HEK293 (cell line): ENCODE data around the gene RTL5.

Source experiments
- TF ChIP-seq, protein P1 (sequence below): fragments of 450-650 bp; formaldehyde crosslinking; IDR thresholded peaks from 2 replicates; pipeline ENCODE4 v1.5.1; 2016; ENCODE audit warnings: missing biosample characterization, missing genetic modification characterization
- TF ChIP-seq, protein P2 (sequence below): fragments of 450-650 bp; formaldehyde crosslinking; IDR thresholded peaks from 2 replicates; pipeline ENCODE4 v1.5.1; 2016; ENCODE audit warnings: missing biosample characterization, missing genetic modification characterization, low read depth

DNA sequence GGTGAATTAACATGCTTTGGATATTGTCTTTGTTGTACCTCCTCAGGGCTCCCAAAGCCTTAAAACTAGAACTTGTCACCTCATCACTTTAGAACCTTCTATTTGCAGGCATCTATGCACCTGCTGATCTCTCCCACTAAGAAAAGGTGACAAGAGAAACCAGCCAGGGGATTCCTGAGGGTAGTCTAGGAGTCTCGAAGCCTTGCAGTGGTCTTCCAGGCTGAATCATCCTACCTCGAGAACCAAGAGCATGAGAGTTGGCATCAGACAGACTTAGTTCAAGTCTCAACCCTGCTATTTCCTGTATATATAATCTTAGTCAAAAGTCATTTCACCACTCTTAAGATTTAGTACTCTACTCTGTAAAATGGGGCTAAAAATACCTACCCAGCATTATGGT is 29.6 kb downstream of the RTL5 start:
- TF ChIP-seq, protein P1, sequence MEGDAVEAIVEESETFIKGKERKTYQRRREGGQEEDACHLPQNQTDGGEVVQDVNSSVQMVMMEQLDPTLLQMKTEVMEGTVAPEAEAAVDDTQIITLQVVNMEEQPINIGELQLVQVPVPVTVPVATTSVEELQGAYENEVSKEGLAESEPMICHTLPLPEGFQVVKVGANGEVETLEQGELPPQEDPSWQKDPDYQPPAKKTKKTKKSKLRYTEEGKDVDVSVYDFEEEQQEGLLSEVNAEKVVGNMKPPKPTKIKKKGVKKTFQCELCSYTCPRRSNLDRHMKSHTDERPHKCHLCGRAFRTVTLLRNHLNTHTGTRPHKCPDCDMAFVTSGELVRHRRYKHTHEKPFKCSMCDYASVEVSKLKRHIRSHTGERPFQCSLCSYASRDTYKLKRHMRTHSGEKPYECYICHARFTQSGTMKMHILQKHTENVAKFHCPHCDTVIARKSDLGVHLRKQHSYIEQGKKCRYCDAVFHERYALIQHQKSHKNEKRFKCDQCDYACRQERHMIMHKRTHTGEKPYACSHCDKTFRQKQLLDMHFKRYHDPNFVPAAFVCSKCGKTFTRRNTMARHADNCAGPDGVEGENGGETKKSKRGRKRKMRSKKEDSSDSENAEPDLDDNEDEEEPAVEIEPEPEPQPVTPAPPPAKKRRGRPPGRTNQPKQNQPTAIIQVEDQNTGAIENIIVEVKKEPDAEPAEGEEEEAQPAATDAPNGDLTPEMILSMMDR (tag by site-specific recombination), result no peak
- TF ChIP-seq, protein P2, sequence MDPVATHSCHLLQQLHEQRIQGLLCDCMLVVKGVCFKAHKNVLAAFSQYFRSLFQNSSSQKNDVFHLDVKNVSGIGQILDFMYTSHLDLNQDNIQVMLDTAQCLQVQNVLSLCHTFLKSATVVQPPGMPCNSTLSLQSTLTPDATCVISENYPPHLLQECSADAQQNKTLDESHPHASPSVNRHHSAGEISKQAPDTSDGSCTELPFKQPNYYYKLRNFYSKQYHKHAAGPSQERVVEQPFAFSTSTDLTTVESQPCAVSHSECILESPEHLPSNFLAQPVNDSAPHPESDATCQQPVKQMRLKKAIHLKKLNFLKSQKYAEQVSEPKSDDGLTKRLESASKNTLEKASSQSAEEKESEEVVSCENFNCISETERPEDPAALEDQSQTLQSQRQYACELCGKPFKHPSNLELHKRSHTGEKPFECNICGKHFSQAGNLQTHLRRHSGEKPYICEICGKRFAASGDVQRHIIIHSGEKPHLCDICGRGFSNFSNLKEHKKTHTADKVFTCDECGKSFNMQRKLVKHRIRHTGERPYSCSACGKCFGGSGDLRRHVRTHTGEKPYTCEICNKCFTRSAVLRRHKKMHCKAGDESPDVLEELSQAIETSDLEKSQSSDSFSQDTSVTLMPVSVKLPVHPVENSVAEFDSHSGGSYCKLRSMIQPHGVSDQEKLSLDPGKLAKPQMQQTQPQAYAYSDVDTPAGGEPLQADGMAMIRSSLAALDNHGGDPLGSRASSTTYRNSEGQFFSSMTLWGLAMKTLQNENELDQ (tag by site-specific recombination), result no peak
